Activated CD4-positive, alpha-beta memory T cell treated with anti-CD3 and anti-CD28 coated beads for 36 hours (primary cell): ENCODE results near the gene PLA2G15. TPM values are rescaled to one million over a fixed set of nuclear protein-coding genes. Genes with fewer than 3 reads are reported as not detected.

ENCODE experiments used
- CTCF ChIA-PET: fragments of 350-600 bp; sonication (Branson Sonifier 250); formaldehyde crosslinking; loops from one replicate; lab custom pipeline; 2021; ENCODE audit warnings: antibody characterized with exemption, inconsistent platforms; lab: Charles Lee
- POLR2A ChIA-PET: fragments of 350-600 bp; sonication (Branson Sonifier 250); formaldehyde crosslinking; loops from one replicate; lab custom pipeline; 2021; ENCODE audit warnings: antibody characterized with exemption; lab: Charles Lee
- DNase-seq: peaks from one replicate; pipeline ENCODE4 v3.0.0-alpha.2; 2020
- H3K27ac Mint-ChIP-seq: one replicate; pipeline ENCODE4 v1.8.0; 2021; ENCODE audit warnings: mixed read lengths
- H3K27me3 Mint-ChIP-seq: one replicate; pipeline ENCODE4 v1.8.0; 2021; ENCODE audit warnings: mixed read lengths
- H3K36me3 Mint-ChIP-seq: one replicate; pipeline ENCODE4 v1.8.0; 2021; ENCODE audit warnings: mixed read lengths
- H3K4me1 Mint-ChIP-seq: one replicate; pipeline ENCODE4 v1.8.0; 2021; ENCODE audit warnings: low read depth, mixed read lengths
- H3K4me3 Mint-ChIP-seq: one replicate; pipeline ENCODE4 v1.8.0; 2021; ENCODE audit warnings: mild to moderate bottlenecking, mixed read lengths
- H3K9me3 Mint-ChIP-seq: one replicate; pipeline ENCODE4 v1.8.0; 2021; ENCODE audit warnings: mixed read lengths
- intact Hi-C: fragments of 100-400 bp; cut with micrococcal nuclease; formaldehyde crosslinking; loops from one replicate; pipeline ENCODE4 v1.15.1; 2023
- total RNA-seq, 2 experiments: library from RNA; stranded (reverse); gene quantifications; one replicate each; pipeline ENCODE4 v1.2.3, GENCODE V29; 2021

Gene PLA2G15
- total RNA-seq, 2 experiments from 2014 or later = 8.0 to 8.7 TPM

- Mint-ChIP-seq H3K36me3 (peaks cover 13% of the 10 kb centered on the region), H3K4me1 (no peaks in the 10 kb centered on the region), H3K9me3 (no peaks in the 10 kb centered on the region), H3K27ac (no peak overlapping the region), H3K4me3 (no peak overlapping the region), H3K27me3 (no peaks in the 10 kb centered on the region)
- intact Hi-C loops = no loop called here
- DNase-seq = no peak
- POLR2A ChIA-PET = interaction anchor here (0.7 kb wide), 1 partner anchor 55 kb away, joined by 3 read pairs; the partner anchor contains the start of genes PRMT7 and SLC7A6OS
- CTCF ChIA-PET = interaction anchor here (0.6 to 9.2 kb wide), 3 partner anchors 8 to 71 kb away, joined by 3 to 571 read pairs (median 12); partner anchors contain the start of gene SLC7A6
These were observed 10.5 kb downstream of the PLA2G15 start for GRCh38 chr16:68255712-68256111.

- H3K27me3 Mint-ChIP-seq = no peaks in the 10 kb centered on the region
- H3K9me3 Mint-ChIP-seq = no peaks in the 10 kb centered on the region
- peaks cover 5% of the 10 kb centered on the region for H3K4me1 Mint-ChIP-seq
- peaks cover 5% of the 10 kb centered on the region for H3K36me3 Mint-ChIP-seq
- ChIA-PET POLR2A (interaction anchor here (1.0 kb wide), 1 partner anchor 68 kb away, joined by 3 read pairs; no protein-coding TSS in a partner anchor), CTCF (interaction anchor here (1.3 to 9.2 kb wide), 4 partner anchors 17 to 253 kb away, joined by 3 to 571 read pairs (median 4); partner anchors contain the start of genes PRMT7 and SLC7A6OS)
- DNase-seq = no peak
- intact Hi-C loops = no loop called here
- no peak overlapping the region for H3K4me3 Mint-ChIP-seq
- no peak overlapping the region for H3K27ac Mint-ChIP-seq
These were observed 12.2 kb downstream of the PLA2G15 start for GRCh38 chr16:68257251-68257905.

- ChIA-PET CTCF (interaction anchor here (1.3 to 9.2 kb wide), 5 partner anchors 17 to 252 kb away, joined by 3 to 571 read pairs (median 4); partner anchors contain the start of genes PRMT7 and SLC7A6OS), POLR2A (interaction anchor here (1.0 kb wide), 1 partner anchor 68 kb away, joined by 3 read pairs; no protein-coding TSS in a partner anchor)
- intact Hi-C loops = no loop called here
- no peaks in the 10 kb centered on the region for H3K27me3 Mint-ChIP-seq
- H3K9me3 Mint-ChIP-seq = no peaks in the 10 kb centered on the region
- no peak for DNase-seq
- no peak overlapping the region for H3K27ac Mint-ChIP-seq
- H3K36me3 Mint-ChIP-seq = peaks cover 5% of the 10 kb centered on the region
- no peak overlapping the region for H3K4me3 Mint-ChIP-seq
- H3K4me1 Mint-ChIP-seq = peaks cover 8% of the 10 kb centered on the region
These were observed 13.0 kb downstream of the PLA2G15 start for GRCh38 chr16:68257906-68258800.

- no peak for DNase-seq
- no peaks in the 10 kb centered on the region for H3K27me3 Mint-ChIP-seq
- ChIA-PET POLR2A (interaction anchor here (1.2 kb wide), 1 partner anchor 68 kb away, joined by 4 read pairs; no protein-coding TSS in a partner anchor), CTCF (interaction anchor here (1.4 to 9.2 kb wide), 6 partner anchors 16 to 67 kb away, joined by 4 to 571 read pairs (median 64); partner anchors contain the start of genes PRMT7 and SLC7A6OS)
- intact Hi-C loops = no loop called here
- no peaks in the 10 kb centered on the region for H3K9me3 Mint-ChIP-seq
- H3K4me3 Mint-ChIP-seq = no peak overlapping the region
- H3K36me3 Mint-ChIP-seq = peaks cover 2% of the 10 kb centered on the region
- H3K4me1 Mint-ChIP-seq = peaks cover 15% of the 10 kb centered on the region
- no peak overlapping the region for H3K27ac Mint-ChIP-seq
These were observed 14.0 kb downstream of the PLA2G15 start for GRCh38 chr16:68259007-68259825.

- DNase-seq = no peak
- Mint-ChIP-seq H3K4me3 (peak overlapping the region; percentile 96), H3K27ac (peak overlapping the region; percentile 95), H3K9me3 (no peaks in the 10 kb centered on the region), H3K4me1 (peaks cover 37% of the 10 kb centered on the region), H3K27me3 (no peaks in the 10 kb centered on the region), H3K36me3 (peaks cover 19% of the 10 kb centered on the region)
- CTCF ChIA-PET = interaction anchor here (0.8 to 9.2 kb wide), 31 partner anchors 9 to 282 kb away, joined by 3 to 571 read pairs (median 7); partner anchors contain the start of genes ESRP2, NFATC3, PLA2G15 and PRMT7
- POLR2A ChIA-PET = interaction anchor here (0.6 to 5.0 kb wide), 21 partner anchors 9 to 179 kb away, joined by 3 to 45 read pairs (median 4); partner anchors contain the start of genes NFATC3, PLA2G15, PRMT7 and SLC7A6OS
- intact Hi-C loops = loop anchor here (1.0 to 10.0 kb wide), 2 partner anchors 93 to 181 kb away; partner anchors contain the start of gene SMPD3
These were observed 18.5 kb downstream of the PLA2G15 start for GRCh38 chr16:68263559-68264127.

- Mint-ChIP-seq H3K9me3 (no peaks in the 10 kb centered on the region), H3K4me3 (peak within 1 kb of the TSS; percentile 96)
These were observed 19.2 kb downstream of the PLA2G15 start, which contains the start of gene SLC7A6 for GRCh38 chr16:68264128-68265077. Gene SLC7A6, plus strand, starts transcription at chr16:68264526. Its CDS starts 10,201 bp downstream, at chr16:68274727.

GRCh38 chr16:68265078-68265920, 20.1 kb downstream of the PLA2G15 start:
- peak; percentile 73 for DNase-seq
- Mint-ChIP-seq H3K9me3 (no peaks in the 10 kb centered on the region), H3K27me3 (no peaks in the 10 kb centered on the region), H3K36me3 (peaks cover 25% of the 10 kb centered on the region), H3K27ac (peak overlapping the region; percentile 85), H3K4me1 (peaks cover 52% of the 10 kb centered on the region), H3K4me3 (peak overlapping the region; percentile 96)
- ChIA-PET POLR2A (interaction anchor here (2.6 to 5.0 kb wide), 3 partner anchors 20 to 46 kb away, joined by 20 to 45 read pairs (median 23); partner anchors contain the start of genes PRMT7 and SLC7A6OS), CTCF (interaction anchor here (1.9 to 6.6 kb wide), 3 partner anchors 25 to 131 kb away, joined by 5 to 237 read pairs (median 106); partner anchors contain the start of genes PRMT7 and SLC7A6OS)
- intact Hi-C loops = loop anchor here (1.0 to 10.0 kb wide), 4 partner anchors 10 to 180 kb away; partner anchors contain the start of genes SLC7A6OS and SMPD3

More at GRCh38 chr16:68264128-68265077, 19.2 kb downstream of the PLA2G15 start, which contains the start of gene SLC7A6:
- ChIA-PET POLR2A (interaction anchor here (0.6 to 5.0 kb wide), 21 partner anchors 8 to 179 kb away, joined by 3 to 45 read pairs (median 4); partner anchors contain the start of genes NFATC3, PLA2G15, PRMT7 and SLC7A6OS), CTCF (interaction anchor here (0.6 to 9.2 kb wide), 33 partner anchors 8 to 705 kb away, joined by 3 to 571 read pairs (median 6); partner anchors contain the start of genes ESRP2, NFATC3, PLA2G15 and PRMT7)
- H3K27me3 Mint-ChIP-seq = no peaks in the 10 kb centered on the region
- intact Hi-C loops = loop anchor here (1.0 to 10.0 kb wide), 5 partner anchors 11 to 180 kb away; partner anchors contain the start of genes SLC7A6OS and SMPD3
- H3K27ac Mint-ChIP-seq = peak within 1 kb of the TSS; percentile 95
- DNase-seq = peak; percentile 92
- H3K4me1 Mint-ChIP-seq = peaks cover 43% of the 10 kb centered on the region
- peaks cover 24% of the 10 kb centered on the region for H3K36me3 Mint-ChIP-seq

GRCh38 chr16:68267612-68268405, 22.6 kb downstream of the PLA2G15 start:
- DNase-seq = no peak
- POLR2A ChIA-PET = interaction anchor here (1.2 to 2.2 kb wide), 2 partner anchors 22 to 43 kb away, joined by 3 to 7 read pairs; partner anchors contain the start of genes PRMT7 and SLC7A6OS
- Mint-ChIP-seq H3K9me3 (no peaks in the 10 kb centered on the region), H3K36me3 (peaks cover 28% of the 10 kb centered on the region), H3K4me3 (peak overlapping the region; percentile 7), H3K27ac (peak overlapping the region; percentile 82), H3K4me1 (peaks cover 71% of the 10 kb centered on the region), H3K27me3 (no peaks in the 10 kb centered on the region)
- intact Hi-C loops = loop anchor here (10.0 kb wide), 1 partner anchor 177 kb away; the partner anchor contains the start of gene SMPD3
- CTCF ChIA-PET = no interaction called here
